ENCODE results near the gene F3.

F3 gene

GRCh38 chr1:94526152-94526980 is 15.2 kb downstream of the F3 start:
- DNase-seq: no peak

DNA sequence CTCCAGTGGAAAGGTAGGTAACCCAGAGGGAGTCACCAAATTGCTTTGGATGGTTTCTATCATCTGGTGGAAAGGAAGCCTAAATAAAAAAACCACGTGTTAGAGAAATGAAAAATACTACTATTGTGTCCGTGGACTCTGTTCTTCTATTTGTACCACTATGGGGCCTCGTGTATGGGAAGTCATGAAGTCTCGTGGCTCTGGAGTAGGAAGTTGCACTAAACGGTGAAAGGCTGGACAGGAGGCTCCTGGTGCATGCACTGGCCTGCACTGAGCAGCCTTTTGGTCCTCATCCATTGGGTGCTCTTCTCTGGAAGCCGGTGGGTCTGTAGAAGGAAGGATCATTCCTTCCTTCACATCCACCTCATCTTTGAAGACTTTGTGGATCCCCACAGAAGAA is 17.0 kb downstream of the F3 start:
- no peak overlapping the region for H3K4me3 ChIP-seq (ENCODE audit: low read depth, low read length)
- H3K9me3 ChIP-seq: no peaks in the 10 kb centered on the region
- H3K27me3 ChIP-seq: no peaks in the 10 kb centered on the region
- DNase-seq: no peak
- no peaks in the 10 kb centered on the region for H3K36me3 ChIP-seq
- no peaks in the 10 kb centered on the region for H3K4me1 ChIP-seq
- no peak for TF ChIP-seq CTCF (IDR thresholded peaks at IDR 0.05; ENCODE audit: low read depth, low read length)

More at GRCh38 chr1:94526152-94526980, 15.2 kb downstream of the F3 start:
- Histone ChIP-seq H3K27me3 (no peaks in the 10 kb centered on the region), H3K36me3 (no peaks in the 10 kb centered on the region), H3K4me1 (no peaks in the 10 kb centered on the region), H3K4me3 (ENCODE audit: low read depth, low read length) (no peak overlapping the region), H3K9me3 (no peaks in the 10 kb centered on the region)
- no peak for TF ChIP-seq CTCF (IDR thresholded peaks at IDR 0.05; ENCODE audit: low read depth, low read length)

- DNase-seq: peak; percentile 18
- Histone ChIP-seq H3K4me1 (no peaks in the 10 kb centered on the region), H3K36me3 (no peaks in the 10 kb centered on the region), H3K4me3 (ENCODE audit: low read depth, low read length) (no peak overlapping the region), H3K9me3 (no peaks in the 10 kb centered on the region), H3K27me3 (no peaks in the 10 kb centered on the region)
- TF ChIP-seq CTCF (IDR thresholded peaks at IDR 0.05; ENCODE audit: low read depth, low read length): peak; percentile 54
Observed at GRCh38 chr1:94522304-94522703, 19.3 kb downstream of the F3 start.

DNA sequence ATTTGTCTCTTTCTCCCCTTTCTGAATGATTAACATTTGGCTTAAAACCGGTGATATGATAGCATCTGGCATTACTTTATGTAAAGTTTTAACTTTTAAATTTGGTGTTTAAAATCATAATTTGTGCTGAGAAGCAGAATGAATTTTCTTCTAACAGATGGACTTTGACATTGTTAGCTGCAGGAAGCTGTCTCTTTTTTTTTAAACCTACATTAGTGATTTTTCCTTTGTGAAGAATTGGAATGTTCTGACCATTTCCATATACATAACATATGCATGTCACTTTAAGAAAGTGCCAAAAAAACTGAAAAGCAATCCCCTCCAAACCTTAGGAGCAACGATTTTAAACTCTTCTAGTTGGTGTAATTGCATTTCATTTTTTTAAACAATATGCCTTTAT is 22.2 kb downstream of the F3 start:
- no peak for DNase-seq
- no peaks in the 10 kb centered on the region for H3K27me3 ChIP-seq
- no peak for TF ChIP-seq CTCF (IDR thresholded peaks at IDR 0.05; ENCODE audit: low read depth, low read length)
- no peaks in the 10 kb centered on the region for H3K9me3 ChIP-seq
- no peak overlapping the region for H3K4me3 ChIP-seq (ENCODE audit: low read depth, low read length)
- H3K4me1 ChIP-seq: no peaks in the 10 kb centered on the region
- H3K36me3 ChIP-seq: no peaks in the 10 kb centered on the region

GRCh38 chr1:94515296-94515947 is 26.1 kb downstream of the F3 start:
- H3K27me3 ChIP-seq: no peaks in the 10 kb centered on the region
- TF ChIP-seq CTCF (IDR thresholded peaks at IDR 0.05; ENCODE audit: low read depth, low read length): no peak
- H3K9me3 ChIP-seq: no peaks in the 10 kb centered on the region
- no peaks in the 10 kb centered on the region for H3K36me3 ChIP-seq
- H3K4me1 ChIP-seq: no peaks in the 10 kb centered on the region
- no peak overlapping the region for H3K4me3 ChIP-seq (ENCODE audit: low read depth, low read length)
- DNase-seq: no peak

Measured in BE2C (cell line).